Measurements from ENCODE around the gene CEP43. TPM values are rescaled to one million over a fixed set of nuclear protein-coding genes. Genes with fewer than 3 reads are reported as not detected.

The CEP43 gene
- total RNA-seq, 2 donors from 2014 or later: 20.0 to 35.1 TPM

DNA sequence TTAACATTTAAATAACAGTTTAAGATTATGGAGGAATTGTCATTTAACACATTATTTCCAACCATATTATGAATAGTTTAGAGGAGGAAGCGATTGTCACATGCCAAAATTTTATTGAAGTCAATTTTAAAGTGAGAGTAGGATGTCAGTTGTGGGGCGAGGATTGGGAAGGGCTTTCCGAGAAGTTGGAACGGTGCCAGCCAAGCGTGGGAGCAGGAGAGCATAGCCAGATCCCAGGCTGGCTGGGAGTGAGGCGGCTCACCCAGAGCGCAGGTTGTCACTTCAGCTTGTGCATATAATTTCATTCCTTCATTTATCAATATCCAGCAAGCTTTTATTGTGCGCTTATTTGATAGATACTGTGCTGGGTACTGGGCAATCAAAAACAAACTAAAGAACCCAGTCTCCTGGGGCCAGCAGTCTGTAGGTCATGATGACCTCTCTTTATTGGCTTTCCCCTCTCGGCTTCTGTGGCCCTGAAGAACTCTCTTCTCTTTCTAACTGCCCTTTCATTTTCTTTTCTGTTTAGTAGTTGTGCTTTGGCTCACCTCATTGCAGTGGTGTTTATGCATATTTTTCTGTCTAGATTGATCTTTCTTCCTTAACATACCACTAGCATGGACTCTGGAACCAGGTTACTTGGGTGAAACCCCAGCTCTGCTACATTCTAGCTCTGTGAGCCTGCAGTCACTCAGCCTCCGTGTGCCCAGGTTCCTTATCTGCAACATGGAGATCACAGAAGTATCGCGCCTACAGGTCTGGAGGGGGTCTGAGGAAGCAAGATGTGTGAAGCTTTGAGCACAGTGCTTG, 6.4 kb downstream of the CEP43 start:
- H3K27ac Mint-ChIP-seq: no peak overlapping the region
- H3K36me3 Mint-ChIP-seq: peaks cover 28% of the 10 kb centered on the region
- H3K4me1 Mint-ChIP-seq (ENCODE audit: low read depth in 2 of 2): peaks cover 8 to 14% of the 10 kb centered on the region in 2 donors
- H3K27me3 Mint-ChIP-seq: no peaks in the 10 kb centered on the region
- H3K9me3 Mint-ChIP-seq: no peaks in the 10 kb centered on the region
- ATAC-seq: no peak
- no peak overlapping the region for H3K4me3 Mint-ChIP-seq
- DNase-seq (ENCODE audit: low spot score): no peak

DNA sequence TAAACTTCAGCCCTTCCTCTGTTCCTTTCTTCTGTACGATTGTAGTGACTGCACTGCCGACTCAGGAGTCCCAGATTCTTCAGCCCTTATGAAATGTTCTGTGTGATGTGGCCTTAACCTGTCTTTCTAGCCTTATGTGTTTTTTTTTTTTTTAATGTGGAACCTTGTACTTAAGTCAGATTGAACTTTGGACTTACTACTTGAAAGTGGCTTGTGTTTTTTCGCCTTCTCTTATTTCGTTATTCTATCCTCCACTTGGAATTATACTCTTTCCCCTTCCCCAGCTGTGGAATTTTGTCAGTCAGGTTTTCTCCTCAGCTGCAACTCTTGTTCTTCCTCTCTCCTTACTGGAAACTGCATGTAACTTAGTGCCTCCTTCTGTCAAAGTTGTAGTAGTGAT, 8.8 kb downstream of the CEP43 start:
- Mint-ChIP-seq H3K27me3 (no peaks in the 10 kb centered on the region), H3K36me3 (peaks cover 31% of the 10 kb centered on the region), H3K4me1 (ENCODE audit: low read depth in 2 of 2) (no peaks in the 10 kb centered on the region), H3K9me3 (no peaks in the 10 kb centered on the region), H3K27ac (no peak overlapping the region), H3K4me3 (no peak overlapping the region)
- ATAC-seq (no peak), DNase-seq (ENCODE audit: low spot score) (no peak)

DNA sequence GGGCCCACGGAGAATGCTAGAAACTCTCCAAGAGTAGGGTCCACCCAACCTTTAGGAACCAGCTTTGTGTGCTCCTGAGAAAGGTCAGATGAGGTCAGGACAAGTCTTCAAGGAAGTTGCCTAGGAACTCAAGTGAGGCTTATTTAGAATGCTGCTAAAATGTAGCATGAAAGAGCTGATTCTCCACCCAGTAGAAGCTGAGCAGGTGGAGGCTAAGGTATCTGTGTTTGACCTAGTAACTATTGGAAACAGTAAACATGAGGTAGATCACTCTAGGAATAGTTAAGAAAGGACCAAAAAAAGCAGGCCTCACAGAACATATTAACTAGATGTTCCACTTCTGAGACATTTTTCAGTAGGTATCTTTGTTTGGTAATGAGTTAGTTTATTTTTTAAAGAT, 13.9 kb downstream of the CEP43 start:
- Mint-ChIP-seq H3K27ac (no peak overlapping the region), H3K27me3 (no peaks in the 10 kb centered on the region), H3K36me3 (peaks cover 19% of the 10 kb centered on the region), H3K9me3 (no peaks in the 10 kb centered on the region), H3K4me1 (ENCODE audit: low read depth in 2 of 2) (no peaks in the 10 kb centered on the region), H3K4me3 (no peak overlapping the region)
- DNase-seq (ENCODE audit: low spot score) (no peak), ATAC-seq (no peak)

DNA sequence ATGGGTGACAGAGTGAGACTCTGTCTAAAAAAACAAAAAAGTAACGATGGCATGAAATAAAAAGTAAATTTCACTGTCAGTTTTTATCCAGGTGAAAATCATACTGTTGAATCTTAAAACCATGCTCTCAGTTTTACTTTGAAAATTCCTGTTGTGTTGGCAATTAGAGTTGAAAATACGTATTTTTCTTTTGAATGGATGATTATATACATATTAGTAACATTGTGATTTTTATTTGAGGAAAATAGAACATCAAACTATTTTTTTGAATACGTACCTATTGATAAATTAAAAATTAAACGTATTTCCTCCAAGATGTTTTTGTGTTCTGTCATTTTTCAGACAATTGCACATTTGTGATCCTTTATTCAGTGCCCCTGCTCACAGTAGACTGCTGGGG, 14.7 kb downstream of the CEP43 start:
- H3K27ac Mint-ChIP-seq: no peak overlapping the region
- ATAC-seq (no peak), DNase-seq (ENCODE audit: low spot score) (no peak)
- H3K36me3 Mint-ChIP-seq: peaks cover 18% of the 10 kb centered on the region
- no peaks in the 10 kb centered on the region for H3K27me3 Mint-ChIP-seq
- no peaks in the 10 kb centered on the region for H3K4me1 Mint-ChIP-seq (ENCODE audit: low read depth in 2 of 2)
- no peaks in the 10 kb centered on the region for H3K9me3 Mint-ChIP-seq
- H3K4me3 Mint-ChIP-seq: no peak overlapping the region

DNA sequence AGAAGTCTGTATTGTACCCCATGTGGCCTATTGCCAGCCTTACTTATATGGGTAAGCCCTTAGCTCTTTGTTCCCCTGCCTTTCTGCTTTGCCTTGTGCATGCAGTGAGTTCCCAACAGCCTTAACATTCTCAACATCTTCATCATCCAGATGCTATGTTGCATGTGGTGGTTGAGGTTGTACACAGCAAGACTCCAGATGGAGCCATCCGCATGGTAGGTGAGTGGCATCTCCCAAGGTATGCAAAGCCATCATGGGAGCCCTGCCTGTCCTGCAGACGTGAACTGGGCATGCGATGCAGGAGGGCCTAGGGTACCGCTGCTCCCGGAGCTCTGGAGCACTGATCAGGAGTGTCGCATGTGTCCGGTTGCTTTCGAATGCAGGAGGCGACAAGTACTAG, 16.1 kb downstream of the CEP43 start:
- Mint-ChIP-seq H3K9me3 (no peaks in the 10 kb centered on the region), H3K27me3 (no peaks in the 10 kb centered on the region), H3K27ac (no peak overlapping the region), H3K4me1 (ENCODE audit: low read depth in 2 of 2) (no peaks in the 10 kb centered on the region), H3K4me3 (no peak overlapping the region), H3K36me3 (peaks cover 14% of the 10 kb centered on the region)
- DNase-seq (ENCODE audit: low spot score) (no peak), ATAC-seq (no peak)

DNA sequence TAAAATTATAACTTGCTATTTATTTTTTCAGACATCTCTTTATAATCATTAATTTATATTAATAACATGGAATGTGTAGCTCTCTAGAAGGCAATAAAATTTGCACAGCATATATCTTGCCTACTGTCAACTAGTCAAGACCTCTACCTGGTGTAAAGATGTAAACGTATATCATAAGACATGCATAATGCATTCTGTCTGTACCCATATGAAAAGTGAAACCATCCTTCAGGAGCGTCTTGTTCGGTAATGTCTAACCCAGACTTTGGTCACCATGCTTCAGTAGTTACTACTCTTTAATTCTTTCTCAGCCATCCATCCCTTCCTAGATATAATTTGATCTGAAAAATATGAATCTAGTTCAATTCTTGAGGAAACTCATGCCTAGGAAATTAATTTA, 21.0 kb downstream of the CEP43 start:
- Mint-ChIP-seq H3K9me3 (no peaks in the 10 kb centered on the region), H3K27ac (no peak overlapping the region), H3K27me3 (no peaks in the 10 kb centered on the region), H3K4me1 (ENCODE audit: low read depth in 2 of 2) (no peaks in the 10 kb centered on the region), H3K4me3 (no peak overlapping the region), H3K36me3 (no peaks in the 10 kb centered on the region)
- DNase-seq (ENCODE audit: low spot score): no peak
- ATAC-seq: no peak

DNA sequence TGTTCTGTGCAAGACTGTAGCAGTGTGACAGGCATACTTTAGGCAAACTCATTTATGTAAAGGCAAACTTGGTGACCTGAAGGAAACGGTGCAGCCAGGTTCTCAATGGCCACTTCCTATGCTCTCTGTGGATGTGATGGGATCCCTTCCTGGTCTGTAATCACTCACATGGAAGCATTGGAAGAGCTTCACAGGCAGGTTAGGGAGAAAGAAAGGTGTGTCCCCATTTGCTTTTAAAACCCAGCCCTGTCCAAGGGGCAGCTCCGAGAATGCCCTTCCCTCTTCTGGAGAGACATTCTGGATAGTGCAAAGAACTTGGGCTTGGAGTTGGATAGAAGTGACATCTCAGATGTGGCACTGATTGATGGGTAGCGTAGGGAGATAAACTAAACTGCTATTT, 28.1 kb downstream of the CEP43 start:
- H3K27ac Mint-ChIP-seq: no peak overlapping the region
- no peaks in the 10 kb centered on the region for H3K9me3 Mint-ChIP-seq
- H3K27me3 Mint-ChIP-seq: no peaks in the 10 kb centered on the region
- no peak for DNase-seq (ENCODE audit: low spot score)
- ATAC-seq: no peak
- H3K4me3 Mint-ChIP-seq: no peak overlapping the region
- peaks cover 20% of the 10 kb centered on the region for H3K36me3 Mint-ChIP-seq
- peaks cover 2 to 9% of the 10 kb centered on the region in 2 donors for H3K4me1 Mint-ChIP-seq (ENCODE audit: low read depth in 2 of 2)

DNA sequence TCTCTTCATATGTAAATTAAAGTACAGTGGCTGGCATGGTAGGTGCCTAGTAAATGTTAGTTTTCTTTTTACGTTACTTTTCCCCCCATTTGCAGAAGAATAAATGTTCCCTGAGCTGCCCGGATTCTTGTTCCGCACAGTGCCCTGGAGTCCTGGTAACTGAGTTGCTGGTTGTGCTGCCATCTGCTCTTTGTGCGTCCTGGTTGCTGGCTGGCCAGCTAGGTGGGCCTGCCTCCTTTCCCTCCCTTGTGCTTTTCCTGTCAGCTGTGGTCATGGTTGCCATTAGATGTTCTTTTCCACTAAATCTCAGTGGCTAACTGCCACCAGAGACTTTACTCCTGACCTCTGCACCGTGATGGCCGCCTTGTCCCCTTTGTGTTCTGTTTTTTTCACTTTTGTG, 28.6 kb downstream of the CEP43 start:
- H3K4me3 Mint-ChIP-seq: no peak overlapping the region
- peaks cover 20% of the 10 kb centered on the region for H3K36me3 Mint-ChIP-seq
- peaks cover 2 to 9% of the 10 kb centered on the region in 2 donors for H3K4me1 Mint-ChIP-seq (ENCODE audit: low read depth in 2 of 2)

DNA sequence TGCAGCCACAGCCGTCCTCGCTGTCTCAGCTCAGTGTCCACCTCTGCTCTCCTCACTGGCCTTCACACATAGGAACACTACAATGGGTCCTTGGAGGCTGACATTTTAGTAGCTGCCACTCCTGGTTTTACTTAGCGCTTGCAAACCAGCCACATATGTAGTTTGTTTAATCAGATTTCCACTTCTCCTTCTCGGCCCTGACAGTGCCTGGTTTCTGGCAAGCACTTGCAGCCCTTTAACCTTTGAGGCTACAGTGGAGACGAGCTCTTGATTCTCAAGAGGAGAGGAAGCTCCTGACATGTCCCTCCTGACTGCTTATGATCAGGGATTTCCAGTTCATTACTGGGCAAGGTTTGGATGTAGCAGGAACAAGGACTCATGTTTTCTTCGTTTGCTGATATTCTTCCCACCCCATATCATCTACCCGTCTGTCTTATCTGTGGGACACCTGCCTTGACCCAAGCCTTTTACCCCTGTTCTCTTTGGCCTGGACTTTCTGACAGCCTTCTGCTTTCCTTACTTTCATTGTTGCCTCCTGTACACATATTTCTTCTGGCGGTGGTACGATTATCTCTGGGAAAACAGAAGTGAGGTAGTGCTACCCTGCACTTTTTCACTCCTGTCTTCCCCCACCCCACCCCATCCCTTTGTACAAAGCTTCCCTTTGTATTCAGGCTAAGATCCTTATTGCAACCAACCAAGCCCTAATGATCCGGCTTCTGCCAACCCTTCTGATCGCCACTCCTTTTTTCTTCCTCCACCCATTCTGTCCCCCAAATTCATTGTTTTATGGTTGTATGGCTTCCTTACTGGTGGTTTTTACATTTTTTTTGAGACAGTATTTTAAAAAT, 31.2 kb downstream of the CEP43 start:
- H3K4me1 Mint-ChIP-seq (ENCODE audit: low read depth in 2 of 2): peaks cover 2 to 9% of the 10 kb centered on the region in 2 donors
- no peaks in the 10 kb centered on the region for H3K27me3 Mint-ChIP-seq
- no peak for ATAC-seq
- no peak overlapping the region for H3K4me3 Mint-ChIP-seq
- H3K9me3 Mint-ChIP-seq: no peaks in the 10 kb centered on the region
- H3K36me3 Mint-ChIP-seq: peaks cover 28% of the 10 kb centered on the region
- DNase-seq (ENCODE audit: low spot score): no peak
- H3K27ac Mint-ChIP-seq: no peak overlapping the region

More for the DNA sequence above, 28.6 kb downstream of the CEP43 start:
- Mint-ChIP-seq H3K27me3 (no peaks in the 10 kb centered on the region), H3K9me3 (no peaks in the 10 kb centered on the region), H3K27ac (no peak overlapping the region)
- DNase-seq (ENCODE audit: low spot score): no peak
- no peak for ATAC-seq

DNA sequence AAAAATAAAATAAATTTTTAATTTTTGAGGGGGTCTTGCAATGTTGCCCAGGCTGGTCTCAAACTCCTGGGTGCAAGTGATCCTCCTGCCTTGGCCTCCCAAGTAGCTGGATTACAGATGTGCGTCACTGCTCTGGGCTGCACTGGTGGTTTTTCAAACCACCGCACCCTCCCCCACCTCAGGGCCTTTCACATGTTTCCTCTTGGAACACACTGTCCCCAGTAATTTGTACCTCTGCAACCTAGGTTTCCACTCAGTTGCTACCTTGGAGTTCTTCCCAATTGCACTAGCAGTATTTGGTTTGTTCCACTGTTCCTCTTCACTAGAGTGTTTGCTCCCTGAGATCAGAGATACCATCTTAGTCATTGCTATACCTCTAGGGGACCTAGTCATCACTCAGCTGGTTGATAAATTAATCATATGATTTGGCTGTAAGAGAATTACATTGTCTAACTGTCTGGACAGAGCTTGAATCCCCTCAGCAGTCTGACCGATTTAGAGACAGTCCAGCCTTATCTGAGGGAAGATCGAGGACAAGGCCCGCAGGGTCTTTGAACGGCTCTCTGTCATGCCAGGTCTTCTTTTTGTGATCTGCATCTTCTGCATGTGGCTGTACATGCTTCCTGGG, 32.0 kb downstream of the CEP43 start:
- peaks cover 34% of the 10 kb centered on the region for H3K36me3 Mint-ChIP-seq
- peaks cover 2 to 9% of the 10 kb centered on the region in 2 donors for H3K4me1 Mint-ChIP-seq (ENCODE audit: low read depth in 2 of 2)
- DNase-seq (ENCODE audit: low spot score) (no peak), ATAC-seq (peak in 1 of 2 donors; percentile 81)
- H3K9me3 Mint-ChIP-seq: no peaks in the 10 kb centered on the region
- H3K27ac Mint-ChIP-seq: no peak overlapping the region
- no peaks in the 10 kb centered on the region for H3K27me3 Mint-ChIP-seq
- no peak overlapping the region for H3K4me3 Mint-ChIP-seq

DNA sequence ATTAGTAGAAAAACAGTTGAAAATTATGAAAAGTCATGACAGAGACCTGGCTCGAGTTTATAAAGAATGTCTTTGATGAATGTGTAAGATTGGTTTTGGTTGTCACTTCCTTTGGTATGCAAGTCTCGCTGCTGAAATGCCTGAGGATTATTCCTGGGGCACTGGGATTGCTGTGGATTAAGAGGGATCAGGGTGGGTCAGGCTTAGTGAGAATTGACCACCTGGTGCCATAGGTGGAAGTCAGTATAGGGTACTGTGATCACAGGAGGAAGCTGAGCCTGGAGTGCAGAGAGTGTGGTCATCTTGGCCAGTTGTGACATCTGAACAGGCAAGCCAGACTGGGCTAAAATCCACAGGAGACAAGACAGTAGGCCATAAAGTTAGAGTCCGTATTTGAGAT, 34.9 kb downstream of the CEP43 start:
- ATAC-seq (no peak), DNase-seq (ENCODE audit: low spot score) (no peak)
- Mint-ChIP-seq H3K4me3 (no peak overlapping the region), H3K27ac (no peak overlapping the region), H3K27me3 (no peaks in the 10 kb centered on the region), H3K36me3 (peaks cover 20% of the 10 kb centered on the region), H3K4me1 (ENCODE audit: low read depth in 2 of 2) (peaks cover 2 to 9% of the 10 kb centered on the region in 2 donors), H3K9me3 (no peaks in the 10 kb centered on the region)

DNA sequence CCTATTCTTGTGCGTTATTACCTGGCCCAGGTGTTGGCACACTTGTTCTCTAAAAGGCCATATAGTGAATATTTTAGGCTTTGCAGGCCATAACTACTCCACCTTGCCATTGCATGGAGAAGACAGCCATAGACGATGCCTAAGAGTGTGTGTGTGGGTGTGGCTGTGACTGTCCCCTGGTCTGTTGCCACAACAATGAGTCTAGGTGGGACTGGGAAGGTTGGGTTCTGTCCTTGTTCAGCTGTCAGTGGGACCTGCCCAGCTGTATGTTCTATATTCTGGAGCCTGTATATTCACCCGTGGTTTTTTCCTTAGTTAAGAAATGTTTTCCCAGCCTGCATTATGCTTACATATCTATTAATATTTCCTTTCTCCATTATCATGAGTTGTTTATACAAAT, 38.6 kb downstream of the CEP43 start:
- H3K36me3 Mint-ChIP-seq: peaks cover 20% of the 10 kb centered on the region
- H3K27me3 Mint-ChIP-seq: no peaks in the 10 kb centered on the region
- no peak overlapping the region for H3K4me3 Mint-ChIP-seq
- no peak overlapping the region for H3K27ac Mint-ChIP-seq
- ATAC-seq (no peak), DNase-seq (ENCODE audit: low spot score) (no peak)
- peaks cover 9 to 11% of the 10 kb centered on the region in 2 donors for H3K4me1 Mint-ChIP-seq (ENCODE audit: low read depth in 2 of 2)
- H3K9me3 Mint-ChIP-seq: no peaks in the 10 kb centered on the region

DNA sequence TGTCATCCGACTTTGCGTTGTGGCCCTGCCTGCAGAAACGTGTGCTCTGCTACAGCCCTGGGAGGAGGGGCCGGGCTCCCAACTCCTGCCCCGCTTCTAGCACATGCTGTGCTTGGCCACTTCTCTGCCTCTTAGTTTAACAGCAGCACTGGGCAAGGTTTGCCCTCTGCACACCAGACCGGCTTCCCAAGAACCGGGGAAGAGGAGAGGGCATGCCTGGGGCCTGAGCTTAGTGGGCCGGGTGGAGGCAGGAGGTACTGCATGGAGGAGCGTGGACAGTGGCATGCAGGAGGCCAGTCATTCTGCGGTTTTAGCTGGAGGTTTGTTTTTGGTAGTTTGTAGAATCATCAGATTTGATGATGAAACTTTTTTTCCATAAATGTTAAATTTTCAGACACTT, 45.5 kb downstream of the CEP43 start:
- Mint-ChIP-seq H3K27me3 (peaks cover 0 to 3% of the 10 kb centered on the region in 2 donors), H3K36me3 (peaks cover 3% of the 10 kb centered on the region), H3K4me1 (ENCODE audit: low read depth in 2 of 2) (peaks cover 23 to 34% of the 10 kb centered on the region in 2 donors), H3K4me3 (no peak overlapping the region), H3K9me3 (no peaks in the 10 kb centered on the region), H3K27ac (no peak overlapping the region)
- ATAC-seq: no peak
- no peak for DNase-seq (ENCODE audit: low spot score)
